Measurements from ENCODE around the gene CRMP1.

DNA sequence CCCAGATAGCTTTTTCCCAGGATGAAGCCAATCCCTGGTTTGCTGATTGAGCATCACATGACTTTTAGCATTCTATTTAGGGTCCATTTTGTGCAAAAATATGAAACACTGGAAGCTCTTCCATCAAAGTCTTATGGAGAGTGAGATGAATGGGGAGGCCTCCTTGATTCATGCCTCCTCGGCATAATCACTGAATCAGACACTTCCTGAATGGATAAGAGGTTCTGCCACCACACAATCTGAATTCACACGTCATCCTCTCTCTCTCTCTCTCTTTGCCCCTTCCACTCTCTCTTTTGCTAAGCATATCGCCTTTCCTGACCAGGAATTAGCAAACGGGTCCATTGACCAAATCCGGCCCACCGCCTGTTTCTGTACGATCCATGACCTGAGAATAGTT, 68.7 kb downstream of the CRMP1 start:
- TF ChIP-seq, protein P1, sequence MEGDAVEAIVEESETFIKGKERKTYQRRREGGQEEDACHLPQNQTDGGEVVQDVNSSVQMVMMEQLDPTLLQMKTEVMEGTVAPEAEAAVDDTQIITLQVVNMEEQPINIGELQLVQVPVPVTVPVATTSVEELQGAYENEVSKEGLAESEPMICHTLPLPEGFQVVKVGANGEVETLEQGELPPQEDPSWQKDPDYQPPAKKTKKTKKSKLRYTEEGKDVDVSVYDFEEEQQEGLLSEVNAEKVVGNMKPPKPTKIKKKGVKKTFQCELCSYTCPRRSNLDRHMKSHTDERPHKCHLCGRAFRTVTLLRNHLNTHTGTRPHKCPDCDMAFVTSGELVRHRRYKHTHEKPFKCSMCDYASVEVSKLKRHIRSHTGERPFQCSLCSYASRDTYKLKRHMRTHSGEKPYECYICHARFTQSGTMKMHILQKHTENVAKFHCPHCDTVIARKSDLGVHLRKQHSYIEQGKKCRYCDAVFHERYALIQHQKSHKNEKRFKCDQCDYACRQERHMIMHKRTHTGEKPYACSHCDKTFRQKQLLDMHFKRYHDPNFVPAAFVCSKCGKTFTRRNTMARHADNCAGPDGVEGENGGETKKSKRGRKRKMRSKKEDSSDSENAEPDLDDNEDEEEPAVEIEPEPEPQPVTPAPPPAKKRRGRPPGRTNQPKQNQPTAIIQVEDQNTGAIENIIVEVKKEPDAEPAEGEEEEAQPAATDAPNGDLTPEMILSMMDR (IDR thresholded peaks at IDR 0.05), result no peak
- TF ChIP-seq POLR2AphosphoS5 (IDR thresholded peaks at IDR 0.05) (no peak), POLR2A (IDR thresholded peaks at IDR 0.05) (no peak), EP300 (IDR thresholded peaks at IDR 0.05) (no peak)
